GM18499 (cell line): Measurements from ENCODE around the gene UTF1.
"Not testable (repeated sequence)": the region's sequence is repeated elsewhere in the genome, so short reads cannot be mapped to it uniquely, and the experiment has no call there.

Experiments used
- ATAC-seq: cut with Tn5 transposase; IDR thresholded peaks from one replicate; pipeline ENCODE4 v1.9.1; 2021; ENCODE audit warnings: moderate number of reproducible peaks; ENCODE audit not compliant: insufficient read depth, unreplicated experiment

Gene UTF1

DNA sequence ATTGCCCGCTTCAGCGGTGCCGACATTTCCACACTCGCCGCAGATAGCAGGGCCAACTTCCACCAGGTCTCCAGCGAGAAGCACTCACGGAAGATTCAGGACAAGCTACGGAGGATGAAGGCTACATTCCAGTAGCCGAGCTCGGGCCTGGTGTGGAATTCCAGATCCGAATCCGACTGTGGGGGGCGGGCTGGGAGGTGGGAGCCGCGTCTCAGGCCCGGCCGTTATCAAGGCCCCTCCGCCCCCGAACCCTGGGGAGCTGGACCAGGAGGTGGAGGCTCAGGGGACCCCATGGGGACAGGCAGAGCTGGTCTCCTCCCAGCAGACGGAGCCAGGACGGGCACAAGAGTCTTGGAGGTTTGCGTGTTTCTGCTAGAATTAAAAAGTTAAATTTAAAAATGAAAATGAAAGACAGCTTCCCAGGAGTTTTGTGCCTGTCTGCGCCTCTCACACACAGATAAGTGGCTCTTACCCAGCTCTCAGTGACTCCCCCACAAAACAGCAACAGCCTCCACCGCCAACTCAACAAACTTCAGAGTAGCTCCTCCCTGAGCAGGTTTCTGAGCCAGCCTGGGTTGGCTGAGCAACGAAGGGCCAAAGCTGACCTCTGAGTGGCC, 5.2 kb upstream of the UTF1 start:
- ATAC-seq, result no peak

DNA sequence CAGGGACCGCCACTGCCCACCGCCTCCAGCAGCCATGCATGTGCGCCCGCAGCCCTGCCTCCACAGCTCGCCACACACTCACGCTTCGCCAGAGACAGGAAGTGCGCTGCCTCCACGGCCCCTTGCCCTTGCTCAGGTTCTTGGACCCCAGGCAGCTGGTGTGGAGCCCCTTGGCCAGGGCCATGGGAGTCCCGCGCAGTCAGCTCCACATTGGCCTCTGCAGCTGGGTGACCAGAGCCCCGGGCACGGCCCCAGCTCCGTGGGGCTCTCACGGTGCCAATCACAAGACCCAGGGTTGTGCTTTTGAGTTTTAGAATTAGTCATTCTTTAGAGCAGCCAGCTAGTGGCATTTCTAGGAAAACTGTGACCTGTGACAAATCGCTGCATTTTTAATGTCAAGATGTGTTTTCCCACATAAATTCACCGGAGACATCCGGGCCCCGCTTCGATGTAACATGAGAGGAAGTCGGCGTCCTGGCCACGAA, 4.3 kb upstream of the UTF1 start:
- ATAC-seq, result no peak

DNA sequence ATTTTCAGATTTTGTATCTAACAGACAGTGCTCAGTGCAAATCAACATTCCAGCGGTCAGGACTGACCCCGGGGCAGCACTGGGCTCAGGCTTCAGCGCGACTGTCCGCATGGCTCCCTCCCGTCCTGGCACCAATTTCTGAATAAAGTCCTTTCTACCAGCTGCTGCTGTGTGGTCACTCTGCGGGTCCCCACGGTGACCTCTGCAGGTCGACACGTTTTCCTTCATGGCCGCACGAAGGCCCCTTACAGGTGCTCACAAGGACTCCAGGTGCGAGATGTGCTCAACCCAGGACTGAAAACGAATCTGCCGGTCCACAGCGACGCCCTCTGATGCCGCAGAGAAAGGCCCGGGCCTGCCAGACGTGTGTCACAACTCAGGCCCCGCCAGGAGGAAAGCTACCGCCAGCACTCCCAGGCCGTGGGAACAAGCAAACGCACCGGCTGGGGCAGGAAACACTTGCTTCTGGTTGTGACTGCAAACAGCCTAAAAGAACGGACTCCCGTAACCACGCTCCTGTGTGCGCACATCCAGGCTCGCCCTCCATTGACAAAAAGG, 3.7 kb upstream of the UTF1 start:
- ATAC-seq, result no peak

DNA sequence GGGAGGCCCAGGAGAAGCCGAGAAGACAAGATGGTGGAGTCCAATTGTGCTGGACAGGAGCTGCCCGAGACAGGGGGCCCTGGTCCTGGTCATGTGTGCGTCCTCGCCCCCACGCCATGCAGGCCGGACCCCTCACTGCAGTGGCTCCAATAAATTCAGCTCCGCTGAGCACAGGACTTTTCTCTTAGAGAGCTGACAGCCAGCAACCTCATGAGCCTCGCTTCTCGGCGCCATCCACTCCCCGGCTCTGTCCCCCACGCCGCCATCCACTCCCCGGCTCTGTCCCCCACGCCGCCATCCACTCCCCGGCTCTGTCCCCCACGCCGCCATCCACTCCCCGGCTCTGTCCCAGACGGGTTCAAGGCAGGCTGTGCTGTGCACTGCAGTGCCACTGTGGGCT, 2.8 kb upstream of the UTF1 start:
- no peak for ATAC-seq

DNA sequence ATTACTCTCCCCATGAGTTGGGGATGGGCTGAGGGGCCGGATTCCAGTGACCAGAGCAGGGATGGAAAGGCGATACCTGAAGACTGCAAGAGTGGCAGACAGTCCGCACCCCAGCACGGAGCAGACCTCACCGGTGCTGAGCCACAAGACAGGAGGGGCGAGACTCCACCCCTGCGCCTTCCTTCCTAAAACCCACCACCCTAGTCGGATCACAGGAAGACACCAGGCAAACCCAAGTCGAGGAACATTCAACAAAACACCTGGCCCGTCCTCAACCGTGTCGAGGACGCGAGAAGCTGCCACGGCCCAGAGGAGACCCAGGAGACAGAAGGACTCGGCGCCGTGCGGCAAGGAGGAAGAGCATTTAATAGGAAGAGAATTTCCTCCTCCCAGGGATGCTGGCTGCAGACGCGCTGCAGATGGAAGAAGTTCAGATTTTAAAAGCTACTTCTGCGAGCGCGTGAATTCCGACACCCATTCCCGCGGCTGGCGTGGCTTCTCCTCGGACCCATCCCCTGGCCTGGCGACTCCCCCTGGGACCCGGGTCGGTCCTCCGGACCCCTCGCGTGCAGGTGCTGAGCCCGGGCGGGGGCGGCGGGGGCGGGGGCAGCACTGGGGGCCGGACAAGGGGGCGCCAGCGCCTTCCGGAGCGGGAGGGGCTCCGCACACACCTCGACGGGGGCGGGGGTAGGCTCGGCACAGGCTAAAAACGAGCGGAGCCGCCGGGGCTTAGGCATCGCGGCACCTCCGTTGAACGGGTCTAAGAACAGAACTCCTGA, 563 bp upstream of the UTF1 start:
- ATAC-seq, result no peak

DNA sequence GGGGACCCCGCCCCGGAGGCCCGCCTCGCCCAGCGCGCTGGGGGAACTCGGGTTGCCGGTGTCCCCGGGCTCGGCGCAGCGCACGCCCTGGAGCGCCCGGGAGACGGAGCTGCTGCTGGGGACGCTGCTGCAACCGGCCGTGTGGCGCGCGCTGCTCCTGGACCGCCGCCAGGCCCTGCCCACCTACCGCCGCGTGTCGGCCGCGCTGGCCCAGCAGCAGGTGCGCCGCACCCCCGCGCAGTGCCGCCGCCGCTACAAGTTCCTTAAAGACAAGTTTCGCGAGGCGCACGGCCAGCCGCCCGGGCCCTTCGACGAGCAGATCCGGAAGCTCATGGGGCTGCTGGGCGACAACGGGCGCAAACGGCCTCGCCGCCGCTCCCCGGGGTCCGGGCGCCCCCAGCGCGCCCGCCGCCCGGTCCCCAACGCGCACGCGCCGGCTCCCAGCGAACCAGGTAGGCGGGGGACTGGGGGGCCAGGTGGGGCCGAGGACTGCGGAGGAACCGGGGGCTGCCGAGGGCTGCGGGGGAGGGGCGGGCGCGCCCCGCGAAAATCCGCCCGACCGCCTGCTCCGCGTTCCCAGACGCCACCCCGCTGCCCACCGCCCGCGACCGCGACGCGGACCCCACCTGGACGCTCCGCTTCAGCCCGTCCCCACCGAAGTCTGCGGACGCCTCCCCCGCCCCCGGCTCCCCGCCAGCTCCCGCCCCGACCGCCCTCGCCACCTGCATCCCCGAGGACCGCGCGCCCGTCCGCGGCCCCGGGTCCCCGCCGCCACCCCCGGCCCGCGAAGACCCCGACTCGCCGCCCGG, 574 bp downstream of the UTF1 start:
- ATAC-seq, result no peak

DNA sequence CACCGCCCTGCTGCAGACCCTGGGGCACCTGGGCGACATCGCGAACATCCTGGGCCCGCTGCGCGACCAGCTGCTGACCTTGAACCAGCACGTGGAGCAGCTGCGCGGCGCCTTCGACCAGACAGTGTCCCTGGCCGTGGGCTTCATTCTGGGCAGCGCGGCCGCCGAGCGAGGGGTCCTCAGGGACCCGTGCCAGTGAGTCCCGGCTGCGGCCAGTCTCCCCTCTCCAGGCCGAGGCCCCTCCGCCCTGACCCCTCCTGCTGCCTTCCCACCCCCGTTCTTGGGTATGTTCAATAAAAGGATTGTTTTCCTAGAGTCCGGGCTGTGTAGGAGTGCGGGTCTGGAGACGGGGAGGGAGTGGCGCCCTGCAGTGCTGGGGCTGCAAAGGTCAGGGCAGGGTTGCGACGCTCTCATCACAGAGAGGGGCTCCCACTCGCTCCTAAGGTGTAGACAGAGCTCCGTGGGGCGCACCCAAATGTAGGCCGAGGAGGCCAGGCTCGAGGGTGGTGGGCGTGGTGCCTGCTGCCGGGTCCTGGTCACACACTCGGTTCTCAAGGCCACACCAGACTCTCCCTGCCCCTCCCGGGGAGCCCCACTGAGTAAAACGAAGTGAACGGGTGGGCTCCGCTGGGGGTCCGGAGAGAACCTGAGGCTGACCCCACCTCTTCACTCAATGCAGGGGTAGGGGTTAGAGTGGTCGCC, 1.4 kb downstream of the UTF1 start:
- no peak for ATAC-seq

DNA sequence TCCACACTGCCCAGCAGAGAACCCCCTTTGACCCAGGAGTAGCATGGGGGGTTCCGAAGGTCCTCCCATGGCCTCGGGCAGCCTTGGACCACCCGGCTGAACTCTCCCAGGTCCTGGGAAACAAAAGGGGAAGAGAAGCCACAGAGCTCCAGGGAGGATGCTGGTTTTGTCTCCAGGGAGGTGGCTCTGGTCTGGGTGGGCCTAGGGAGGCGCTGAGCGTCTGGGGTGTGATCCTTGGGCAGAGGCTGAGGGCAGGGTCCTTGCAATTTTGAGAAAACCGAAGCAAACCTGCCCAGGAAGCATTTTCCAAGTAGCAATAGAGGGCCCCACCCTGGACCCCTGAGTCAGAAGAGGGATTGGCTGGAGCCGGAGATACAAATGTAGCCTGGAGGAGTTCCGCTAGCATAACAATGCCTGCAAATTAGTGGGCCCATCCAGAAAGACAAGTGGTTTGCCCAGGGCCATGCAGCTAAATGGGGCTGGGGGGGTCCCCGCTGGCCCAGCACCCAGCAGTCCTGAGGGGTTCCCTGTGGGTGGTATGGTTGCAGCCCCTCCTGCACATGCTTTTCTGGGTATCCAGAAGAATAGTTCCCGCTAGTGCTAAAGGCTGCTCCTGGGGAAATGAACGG, 2.0 kb downstream of the UTF1 start:
- no peak for ATAC-seq

DNA sequence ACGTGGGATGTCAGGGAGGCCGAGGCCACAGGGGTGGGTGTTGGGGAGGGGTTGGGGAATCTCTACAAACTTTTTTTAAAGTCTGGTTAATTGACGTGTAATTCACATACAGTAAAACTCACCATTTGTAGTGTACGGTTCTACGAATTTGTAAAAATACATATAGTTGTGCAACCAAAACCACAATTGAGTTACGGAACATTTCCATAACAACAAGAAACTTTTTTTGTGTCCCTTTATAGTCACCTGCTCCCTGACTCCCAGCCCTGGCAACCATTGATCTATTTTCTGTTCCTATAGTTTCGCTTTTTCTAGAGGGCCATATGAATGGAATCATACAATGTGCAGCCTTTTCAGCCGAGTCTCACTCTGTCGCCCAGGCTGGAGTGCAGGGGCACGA, 4.8 kb downstream of the UTF1 start:
- not testable (repeated sequence) for ATAC-seq

DNA sequence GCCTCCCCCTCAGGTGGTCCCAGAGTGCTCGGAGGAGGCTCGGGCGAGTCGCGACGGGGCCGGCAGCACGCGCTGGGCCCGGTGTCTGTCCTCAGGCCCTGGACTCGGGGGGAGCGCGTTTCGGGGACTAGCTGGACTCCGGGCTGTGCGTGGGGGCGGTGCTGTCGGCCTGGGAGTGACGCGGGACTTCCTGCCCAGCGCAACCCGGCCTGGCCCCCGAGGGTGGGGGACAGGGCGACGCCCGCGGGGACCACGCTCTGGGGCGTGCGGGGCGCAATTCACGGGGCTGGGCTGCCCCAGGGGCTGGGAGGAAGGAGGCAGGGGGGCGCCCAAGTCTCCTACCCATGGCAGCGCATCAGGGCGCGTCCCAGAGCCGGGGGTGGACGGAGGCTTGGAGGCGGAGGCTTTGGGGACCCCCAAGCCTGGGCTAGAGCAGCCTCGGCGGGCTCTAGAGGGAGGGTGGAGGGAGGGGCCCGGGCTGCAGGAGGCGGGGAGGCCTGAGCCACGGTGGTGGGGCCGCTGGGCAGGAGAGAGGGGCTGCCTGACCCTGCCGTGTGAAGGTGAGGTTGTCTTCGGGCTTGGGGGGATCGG, 5.3 kb downstream of the UTF1 start:
- ATAC-seq, result no peak

DNA sequence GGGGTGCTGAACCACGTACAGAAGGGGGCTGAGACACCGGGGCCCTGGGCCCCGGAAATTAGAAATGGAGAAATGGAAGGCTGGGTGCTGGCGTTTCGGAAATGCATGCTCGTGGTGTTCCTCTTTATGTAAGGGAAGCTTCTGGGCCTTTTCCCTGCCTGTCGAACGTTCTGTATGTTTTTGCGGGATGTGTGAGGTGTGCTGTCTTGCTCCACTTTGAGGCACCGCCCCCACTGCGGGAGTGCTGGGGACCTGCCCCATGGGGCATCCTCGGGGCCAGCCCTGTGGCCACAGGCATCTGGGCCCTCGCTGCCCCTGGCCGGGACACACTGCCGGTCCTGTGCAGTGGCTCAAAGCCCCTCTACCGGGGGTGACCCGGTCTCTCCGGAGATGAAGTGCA, 5.9 kb downstream of the UTF1 start:
- ATAC-seq, result no peak

DNA sequence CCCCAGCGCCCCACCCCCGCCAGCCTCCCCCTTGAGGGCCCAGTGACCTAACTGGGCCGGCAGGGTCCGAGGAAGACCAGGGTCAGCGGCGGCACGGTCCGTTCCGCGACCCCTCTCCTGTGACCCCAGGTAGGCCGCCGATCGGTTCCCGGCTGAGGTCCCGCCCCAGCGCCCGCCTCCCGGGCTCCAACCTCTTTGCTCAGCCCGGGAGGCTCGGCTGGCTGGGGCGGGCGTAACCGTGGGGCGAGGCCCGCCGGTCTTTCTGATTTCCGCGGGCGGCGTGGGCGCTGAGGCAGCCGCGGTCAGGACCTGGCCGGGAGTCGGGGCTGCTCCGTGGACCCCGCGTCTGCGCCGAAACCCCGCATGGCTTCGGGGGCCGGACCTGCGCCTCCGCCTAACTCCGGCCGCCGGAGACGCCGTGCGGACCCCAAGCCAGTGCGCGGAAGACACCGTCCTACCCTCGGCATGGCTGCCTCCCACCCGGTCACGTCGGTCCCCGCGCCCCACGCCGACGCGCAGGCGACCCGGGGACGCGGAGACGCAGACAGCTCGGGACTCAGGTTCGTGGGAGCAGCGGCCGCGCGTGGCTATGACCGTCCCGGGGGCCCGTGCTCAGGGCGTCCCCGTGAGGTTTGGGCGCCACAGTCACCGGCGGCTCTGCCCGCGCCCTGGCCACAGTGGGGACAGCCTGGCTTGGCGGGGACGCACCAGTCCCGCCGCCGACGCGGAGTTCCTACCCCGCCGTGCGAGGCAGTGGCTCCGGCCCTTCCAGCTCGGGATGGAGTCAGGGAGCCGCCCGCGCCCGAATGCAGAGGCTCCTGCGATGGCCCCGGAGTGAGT, 6.6 kb downstream of the UTF1 start:
- no peak for ATAC-seq

DNA sequence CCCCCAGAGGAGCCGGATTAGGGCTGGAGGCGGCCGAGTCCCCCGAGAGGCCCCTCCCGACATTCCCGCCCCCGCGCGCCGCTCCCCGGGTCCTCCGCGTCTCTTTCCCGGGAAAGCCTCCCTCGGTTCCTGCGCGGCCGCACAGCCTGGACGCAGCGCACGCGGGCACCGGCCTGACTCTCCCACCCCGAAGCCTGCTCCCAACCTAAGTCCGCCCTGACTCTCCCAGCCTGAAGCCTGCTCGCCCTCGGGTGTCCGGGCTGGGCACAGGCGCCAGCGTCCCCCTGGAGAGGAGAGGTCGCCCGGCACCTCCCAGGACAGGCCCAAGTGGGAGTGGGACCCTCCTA, 7.2 kb downstream of the UTF1 start:
- ATAC-seq, result no peak

DNA sequence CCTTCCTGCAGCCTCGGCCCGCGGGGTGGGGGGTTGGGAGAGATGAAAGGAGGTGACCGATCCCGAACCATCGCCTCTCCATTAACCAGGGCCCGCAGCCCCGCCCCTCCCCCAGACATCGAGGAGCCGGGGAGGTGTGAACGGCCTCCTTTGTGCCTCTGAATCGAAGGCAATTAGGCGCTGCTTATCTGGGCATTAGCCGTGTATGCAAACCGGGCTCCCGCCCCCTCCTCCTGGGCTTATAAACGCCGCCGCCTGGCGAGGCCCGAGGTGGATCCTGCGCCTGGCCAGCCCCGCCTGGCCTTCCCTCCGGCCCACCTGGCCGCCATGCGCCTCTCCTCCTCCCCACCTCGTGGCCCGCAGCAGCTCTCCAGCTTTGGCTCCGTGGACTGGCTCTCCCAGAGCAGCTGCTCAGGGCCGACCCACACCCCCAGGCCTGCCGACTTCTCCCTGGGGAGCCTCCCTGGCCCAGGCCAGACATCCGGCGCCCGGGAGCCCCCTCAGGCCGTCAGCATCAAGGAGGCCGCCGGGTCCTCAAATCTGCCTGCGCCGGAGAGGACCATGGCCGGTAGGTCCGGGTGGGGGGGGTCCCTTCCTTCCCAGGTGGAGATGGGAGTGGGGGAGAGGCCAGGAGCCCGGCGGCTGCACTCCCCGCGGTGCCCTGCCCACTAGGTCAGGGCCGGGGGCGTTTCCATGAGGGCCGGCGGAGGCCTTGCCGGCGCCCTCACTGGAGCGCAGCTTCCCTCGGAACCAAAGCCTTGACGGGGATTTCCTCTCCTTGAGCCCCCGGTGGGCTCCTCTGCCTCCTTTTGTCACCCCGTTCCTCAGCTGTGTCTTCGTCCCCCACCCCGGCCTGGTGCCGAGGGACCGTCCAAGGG, 7.8 kb downstream of the UTF1 start, which contains the start of gene VENTX:
VENTX (plus strand) TSS at position 268 of the 878 bp plus-strand sequence; CDS start at position 328, 60 bp downstream.
- ATAC-seq, result no peak

DNA sequence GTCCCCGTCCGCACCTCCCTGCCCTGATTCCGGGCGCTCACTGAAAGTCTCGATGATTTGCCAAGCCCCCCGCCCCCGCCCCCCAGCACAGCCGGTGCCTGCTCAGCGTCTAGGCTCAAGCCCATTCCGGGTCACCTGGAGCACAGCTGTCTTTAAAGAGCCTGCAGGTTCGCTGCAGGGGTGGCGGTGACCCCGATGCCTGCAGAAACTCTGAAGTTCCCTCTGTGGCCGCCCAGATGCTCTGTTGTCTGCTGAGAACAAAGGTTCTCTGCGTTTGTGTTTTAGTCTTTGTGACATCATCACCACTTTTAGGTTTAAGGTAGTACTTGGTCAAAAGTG, 8.4 kb downstream of the UTF1 start:
- ATAC-seq, result no peak

DNA sequence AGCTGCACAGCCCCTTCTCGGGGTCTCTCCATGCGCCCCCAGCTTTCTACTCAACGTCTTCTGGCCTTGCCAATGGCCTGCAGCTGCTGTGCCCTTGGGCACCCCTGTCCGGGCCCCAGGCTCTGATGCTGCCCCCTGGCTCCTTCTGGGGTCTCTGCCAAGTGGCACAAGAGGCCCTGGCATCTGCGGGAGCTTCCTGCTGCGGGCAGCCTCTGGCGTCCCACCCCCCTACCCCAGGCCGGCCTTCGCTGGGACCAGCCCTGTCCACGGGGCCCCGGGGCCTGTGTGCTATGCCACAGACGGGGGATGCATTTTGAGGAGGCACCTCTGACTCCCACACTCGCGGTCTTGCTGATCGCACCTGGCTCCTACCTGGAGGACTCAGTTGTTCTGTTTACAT, 10.0 kb downstream of the UTF1 start:
- no peak for ATAC-seq

DNA sequence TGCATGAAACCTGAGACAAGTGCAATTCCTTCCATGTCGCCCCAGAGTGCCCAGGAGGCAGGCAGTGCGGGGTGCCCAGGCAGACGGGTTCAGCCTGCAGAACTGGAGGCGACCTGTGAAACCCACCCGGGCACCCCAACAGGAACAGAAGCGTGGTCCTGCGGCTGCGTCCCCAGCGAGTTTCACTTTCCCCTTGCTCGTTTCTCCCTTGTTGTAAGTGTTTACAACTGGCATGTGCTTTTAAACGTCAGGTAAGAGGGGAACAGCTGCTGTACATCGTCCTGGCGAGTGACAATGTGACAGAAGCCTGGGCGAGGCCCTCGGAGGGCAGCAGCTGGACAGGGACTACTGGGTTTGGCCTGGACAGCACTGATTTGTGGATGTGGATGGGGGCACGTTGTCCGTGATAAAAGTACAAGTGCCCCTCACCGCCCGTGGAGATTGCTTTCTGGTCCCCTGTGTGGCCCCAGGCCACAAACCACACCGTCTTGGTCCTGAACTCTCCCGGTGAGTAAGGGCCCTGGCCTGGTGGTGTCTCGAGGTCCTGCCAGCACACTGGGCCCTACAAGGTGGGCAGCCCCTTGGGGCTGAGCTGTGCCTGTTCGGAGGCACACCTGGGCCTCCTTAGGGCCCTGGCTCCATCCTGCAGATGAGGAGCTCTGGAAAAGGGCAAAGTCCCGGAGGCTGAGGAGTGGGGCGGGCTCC, 11.6 kb downstream of the UTF1 start:
- ATAC-seq, result no peak
